H1 (cell line): ENCODE results near the gene QSOX2. TPM values are rescaled to one million over a fixed set of nuclear protein-coding genes. Genes with fewer than 3 reads are reported as not detected.

Experiments used
- CTCF ChIA-PET: fragments of 300-600 bp; sonication (Branson Sonifier 250); formaldehyde crosslinking; loops from one replicate; lab custom pipeline; 2021; ENCODE audit not compliant: partially characterized antibody; lab: Charles Lee
- POLR2A ChIA-PET: fragments of 300-600 bp; sonication (Branson Sonifier 250); formaldehyde crosslinking; loops from one replicate; lab custom pipeline; 2021; ENCODE audit warnings: inconsistent platforms; ENCODE audit not compliant: partially characterized antibody; lab: Charles Lee
- DNase-seq, 2 experiments: peaks; one replicate each; pipeline versions ENCODE4 v3.0.0 to v3.0.0-alpha.2; 2010 to 2022; ENCODE audit warnings: low spot score in 2 of 2, low read depth in 1 of 2, mixed read lengths in 1 of 2
- FAIRE-seq: peaks from 2 replicates; lab custom pipeline; 2011; peaks lifted over from hg19 to GRCh38; lab: Jason Lieb, UNC
- H2AFZ ChIP-seq: 2 replicates; pipeline ENCODE4 v1.8.1; 2012; ENCODE audit warnings: low read length, inconsistent platforms
- H2AK5ac ChIP-seq: 2 replicates; pipeline ENCODE4 v1.6.1; 2013; ENCODE audit warnings: low read depth, low read length
- H2BK120ac ChIP-seq: replicated peaks from 2 replicates; pipeline ENCODE3; 2013; ENCODE audit warnings: low read depth, low read length, inconsistent platforms
- H2BK12ac ChIP-seq: 2 replicates; pipeline ENCODE4 v1.6.1; 2013; ENCODE audit warnings: low read depth, low read length
- H2BK15ac ChIP-seq: 2 replicates; pipeline ENCODE4 v1.6.1; 2013; ENCODE audit warnings: low read length
- H2BK20ac ChIP-seq: 2 replicates; pipeline ENCODE4 v1.6.1; 2013; ENCODE audit warnings: low read length
- H2BK5ac ChIP-seq: 2 replicates; pipeline ENCODE4 v1.6.1; 2013; ENCODE audit warnings: low read depth, low read length
- H3K14ac ChIP-seq: 2 replicates; pipeline ENCODE4 v1.6.1; 2013; ENCODE audit warnings: inconsistent platforms; ENCODE audit not compliant: insufficient read length
- H3K18ac ChIP-seq: 2 replicates; pipeline ENCODE4 v1.6.1; 2013; ENCODE audit warnings: low read length; ENCODE audit errors: extremely low read depth
- H3K23ac ChIP-seq: 2 replicates; pipeline ENCODE4 v1.6.1; 2013; ENCODE audit warnings: inconsistent platforms; ENCODE audit not compliant: insufficient read length
- H3K23me2 ChIP-seq: 2 replicates; pipeline ENCODE4 v1.6.1; 2013; ENCODE audit warnings: low read depth, low read length
- H3K27ac ChIP-seq: 2 replicates; pipeline ENCODE4 v1.6.1; 2011; ENCODE audit warnings: low read depth, low read length, inconsistent platforms
- H3K27me3 ChIP-seq, 4 experiments: replicated peaks in 1 of 4; 1 replicate in 1 of 4; 2 replicates in 3 of 4; pipeline versions ENCODE4 v1.6.1 to v1.8.1; 2011 to 2013; ENCODE audit warnings: low read length in 3 of 4, mild to moderate bottlenecking in 3 of 4, inconsistent platforms in 2 of 4, mixed read lengths in 2 of 4, moderate library complexity in 1 of 4; ENCODE audit not compliant: control insufficient read depth in 3 of 4, insufficient read depth in 3 of 4; ENCODE audit errors: extremely low read depth in 1 of 4
- H3K36me3 ChIP-seq, 4 experiments: 2 replicates each; pipeline versions ENCODE4 v1.6.1 to v1.8.1; 2011 to 2013; ENCODE audit warnings: mild to moderate bottlenecking in 4 of 4, low read length in 3 of 4, moderate library complexity in 2 of 4, control low read depth in 1 of 4, inconsistent platforms in 1 of 4; ENCODE audit not compliant: insufficient read depth in 4 of 4, control insufficient read depth in 2 of 4
- H3K4ac ChIP-seq: replicated peaks from 2 replicates; pipeline ENCODE3; 2013; ENCODE audit warnings: low read length, low read depth, mixed read lengths, inconsistent platforms; ENCODE audit not compliant: insufficient read length
- H3K4me1 ChIP-seq, 4 experiments: replicated peaks in 1 of 4; 1 replicate in 1 of 4; 2 replicates in 3 of 4; pipeline versions ENCODE4 v1.6.1 to v1.8.1; 2011 to 2013; ENCODE audit warnings: low read length in 3 of 4, inconsistent platforms in 2 of 4, mixed read lengths in 1 of 4; ENCODE audit not compliant: insufficient read depth in 4 of 4, control insufficient read depth in 3 of 4
- H3K4me2 ChIP-seq, 2 experiments: 2 replicates each; pipeline versions ENCODE4 v1.6.1 to v1.8.1; 2011 to 2013; ENCODE audit warnings: low read depth in 2 of 2, low read length in 2 of 2, control low read depth in 1 of 2, inconsistent platforms in 1 of 2, mild to moderate bottlenecking in 1 of 2; ENCODE audit not compliant: insufficient read depth in 1 of 2
- H3K4me3 ChIP-seq, 4 experiments: fragments of 200-600, 300-600 bp in 1 of 4; sonication (generic), shearing (Covaris generic), sonication (Bioruptor Twin) in 1 of 4; 2 replicates each; pipeline versions ENCODE4 v1.5.1 to v1.8.1; 2011 to 2016; ENCODE audit warnings: low read length in 4 of 4, low read depth in 3 of 4, control low read depth in 2 of 4, inconsistent platforms in 2 of 4, mild to moderate bottlenecking in 2 of 4, mixed read lengths in 1 of 4, moderate library complexity in 1 of 4; ENCODE audit not compliant: insufficient read depth in 2 of 4; ENCODE audit errors: extremely low read depth in 1 of 4
- H3K56ac ChIP-seq: replicated peaks from 2 replicates; pipeline ENCODE3; 2013; ENCODE audit warnings: low read depth, mild to moderate bottlenecking, mixed read lengths, low read length, inconsistent platforms; ENCODE audit not compliant: insufficient read length
- H3K79me1 ChIP-seq: 2 replicates; pipeline ENCODE4 v1.6.1; 2013; ENCODE audit warnings: low read depth, low read length, control low read depth
- H3K79me2 ChIP-seq, 2 experiments: 2 replicates each; pipeline versions ENCODE4 v1.6.1 to v1.8.1; 2012 to 2013; ENCODE audit warnings: low read length in 2 of 2, mild to moderate bottlenecking in 2 of 2, inconsistent platforms in 1 of 2; ENCODE audit not compliant: insufficient read depth in 2 of 2, control insufficient read depth in 1 of 2
- H3K9ac ChIP-seq, 4 experiments: replicated peaks in 1 of 4; 1 replicate in 1 of 4; 2 replicates in 3 of 4; pipeline versions ENCODE4 v1.6.1 to v1.8.1; 2011 to 2013; ENCODE audit warnings: low read depth in 3 of 4, low read length in 3 of 4, control low read depth in 2 of 4, mild to moderate bottlenecking in 2 of 4, moderate library complexity in 2 of 4, inconsistent platforms in 1 of 4; ENCODE audit errors: extremely low read depth in 1 of 4
- H3K9me3 ChIP-seq, 2 experiments: 2 replicates each; pipeline versions ENCODE4 v1.6.1 to v1.8.1; 2012 to 2013; ENCODE audit warnings: mild to moderate bottlenecking in 2 of 2, moderate library complexity in 2 of 2, control low read depth in 1 of 2, inconsistent platforms in 1 of 2, low read depth in 1 of 2, low read length in 1 of 2, mixed read lengths in 1 of 2; ENCODE audit not compliant: insufficient read depth in 2 of 2
- H4K20me1 ChIP-seq, 2 experiments: replicated peaks in 1 of 2; 2 replicates each; pipeline versions ENCODE3 to v1.8.1; 2011 to 2013; ENCODE audit warnings: inconsistent platforms in 2 of 2, low read length in 2 of 2, mild to moderate bottlenecking in 1 of 2; ENCODE audit not compliant: insufficient read depth in 2 of 2, control insufficient read depth in 1 of 2
- H4K5ac ChIP-seq: 2 replicates; pipeline ENCODE4 v1.6.1; 2013; ENCODE audit warnings: low read length, low read depth, mixed read lengths, inconsistent platforms; ENCODE audit not compliant: insufficient read length
- H4K8ac ChIP-seq: 2 replicates; pipeline ENCODE4 v1.8.0; 2013; ENCODE audit warnings: mild to moderate bottlenecking, moderate library complexity, low read length, inconsistent platforms; ENCODE audit not compliant: insufficient read depth; ENCODE audit errors: extremely low read depth
- H4K91ac ChIP-seq: replicated peaks from 2 replicates; pipeline ENCODE3; 2013; ENCODE audit warnings: low read length, mixed read lengths, inconsistent platforms; ENCODE audit not compliant: insufficient read length
- CBX8 ChIP-seq: fragments of 300-800, 300-1000 bp; sonication (generic); IDR thresholded peaks from 2 replicates; pipeline ENCODE4 v1.7.1; 2016; ENCODE audit warnings: low read depth, low read length, borderline replicate concordance
- GTF2F1 ChIP-seq: IDR thresholded peaks from 2 replicates; pipeline ENCODE4 v1.6.1; 2012; ENCODE audit warnings: low read depth, low read length, improper control_type of control experiment, borderline replicate concordance
- JUN ChIP-seq: IDR thresholded peaks from 2 replicates; pipeline ENCODE4 v1.6.1; 2011; ENCODE audit warnings: low read depth, mild to moderate bottlenecking, improper control_type of control experiment, low read length
- JUND ChIP-seq: IDR thresholded peaks from 2 replicates; pipeline ENCODE4 v1.6.1; 2011; ENCODE audit warnings: mild to moderate bottlenecking, improper control_type of control experiment, low read length
- KDM1A ChIP-seq: fragments of 200-600, 300-600 bp; sonication (generic); IDR thresholded peaks from 2 replicates; pipeline ENCODE4 v1.7.1; 2016; ENCODE audit warnings: mild to moderate bottlenecking, low read length, borderline replicate concordance
- RBBP5 ChIP-seq: IDR thresholded peaks from 2 replicates; pipeline ENCODE4 v1.7.1; 2012; ENCODE audit warnings: low read depth, mild to moderate bottlenecking, inconsistent platforms, low read length, moderate library complexity, borderline replicate concordance
- SIN3A ChIP-seq, 2 experiments: IDR thresholded peaks in 1 of 2; conservative IDR thresholded peaks in 1 of 2; 2 replicates each; pipeline ENCODE4 v1.6.1; 2011 to 2012; ENCODE audit warnings: low read length in 2 of 2, improper control_type of control experiment in 1 of 2, low read depth in 1 of 2, mild to moderate bottlenecking in 1 of 2
- SIX5 ChIP-seq: IDR thresholded peaks from 2 replicates; pipeline ENCODE4 v1.6.1; 2011; ENCODE audit warnings: mild to moderate bottlenecking, low read depth, low read length
- SP1 ChIP-seq: IDR thresholded peaks from 2 replicates; pipeline ENCODE4 v1.6.1; 2011; ENCODE audit warnings: low read depth, low read length
- TAF1 ChIP-seq: IDR thresholded peaks from 2 replicates; pipeline ENCODE4 v1.6.1; 2011; ENCODE audit warnings: mild to moderate bottlenecking, low read depth, low read length
- WGBS, 2 experiments: shearing (Covaris generic) in 1 of 2; methylation state at CpG; one replicate each; pipeline versions ENCODE4 v1.1.6 to v1.1.7; 2013 to 2015; ENCODE audit warnings: low lambda C conversion rate in 2 of 2, mixed read lengths in 2 of 2, inconsistent platforms in 1 of 2, low coverage in 1 of 2, missing lambda C conversion rate in 1 of 2; ENCODE audit not compliant: insufficient replicate concordance in 2 of 2, insufficient coverage in 1 of 2, insufficient read length in 1 of 2; ENCODE audit errors: extremely low coverage in 1 of 2, missing lambda C conversion rate in 1 of 2; 5-methylcytosine and 5-hydroxymethylcytosine counted together
- polyA plus RNA-seq, 7 experiments: library from polyadenylated mRNA; depleted of rRNA in 3 of 7; stranded (reverse) in 5 of 7; unstranded in 2 of 7; fragments of >200 nt in 5 of 7; fragments of 200-250 nt in 2 of 7; gene quantifications; 1 replicate in 5 of 7; 2 replicates in 1 of 7; 4 replicates in 1 of 7; pipeline versions ENCODE4 v1.2.1 to v1.2.3, GENCODE V29; 2011 to 2013; ENCODE audit warnings: missing spikeins in 2 of 7, mixed read lengths in 2 of 7
- total RNA-seq: library from RNA; stranded (reverse); fragmentation: NEBNext Ultra II Directional; extraction: Animal tissue kit (Norgen Biotek cat#: 25700); gene quantifications from 2 replicates; pipeline ENCODE4 v1.2.1, GENCODE V29; 2021
- TF ChIP-seq, protein P1 (sequence below), 3 experiments: IDR thresholded peaks; 1 replicate in 2 of 3; 2 replicates in 1 of 3; pipeline versions ENCODE4 v1.5.1 to v1.6.1; 2011; ENCODE audit warnings: low read length in 3 of 3, mild to moderate bottlenecking in 3 of 3, inconsistent platforms in 2 of 3, low read depth in 1 of 3, moderate library complexity in 1 of 3; ENCODE audit not compliant: insufficient read depth in 1 of 3; ENCODE audit errors: control extremely low read depth in 1 of 3

The QSOX2 gene
- total and polyA plus RNA-seq, 2 of the 8 experiments (the other 6 are each of a cell fraction or from before 2014, with no cell fraction given): 18.0 to 28.6 TPM

DNA sequence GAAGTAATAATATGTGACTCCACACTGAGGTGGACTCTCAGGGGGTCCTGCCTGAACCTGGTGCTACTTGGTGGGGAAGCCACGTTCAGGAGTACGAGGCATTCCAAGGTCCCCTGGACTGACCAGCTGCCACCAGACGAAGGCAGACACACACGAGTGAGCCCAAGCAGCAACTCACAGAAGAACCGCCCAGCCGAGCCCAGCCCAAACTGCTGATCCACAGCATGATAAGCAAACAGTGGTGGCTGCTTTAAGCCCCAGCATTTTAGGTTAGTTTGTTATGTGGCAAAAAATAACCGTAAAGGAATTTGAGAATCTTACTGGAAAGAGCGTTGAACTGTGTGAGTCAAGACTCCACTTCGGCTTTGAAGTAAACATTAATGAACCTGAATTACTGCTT, 31.9 kb downstream of the QSOX2 start:
- no peak overlapping the region for H2BK20ac ChIP-seq
- no peaks in the 10 kb centered on the region for H3K79me2 ChIP-seq
- H3K9me3 ChIP-seq: peaks cover 0 to 4% of the 10 kb centered on the region in 2 experiments; a peak in 1 of 4 replicates
- no peak overlapping the region for H4K5ac ChIP-seq
- no peak overlapping the region for H2AK5ac ChIP-seq
- H3K14ac ChIP-seq: no peak overlapping the region
- FAIRE-seq: no peak
- no peak overlapping the region for H3K4me2 ChIP-seq
- no peak overlapping the region for H3K27ac ChIP-seq
- H3K9ac ChIP-seq: no peak overlapping the region
- DNase-seq: no peak
- H3K4ac ChIP-seq: no peak overlapping the region
- POLR2A ChIA-PET: interaction anchor here (1.4 kb wide), 1 partner anchor 26 kb away, joined by 3 read pairs; no protein-coding TSS in a partner anchor
- H2BK120ac ChIP-seq: no peak overlapping the region
- H3K56ac ChIP-seq: no peak overlapping the region
- peaks cover 2 to 21% (median 16%) of the 10 kb centered on the region in 4 experiments; a peak in 7 of 8 replicates for H3K36me3 ChIP-seq
- no peak overlapping the region for H4K91ac ChIP-seq
- 0 out of 2 replicates have a peak, but pooled peaks cover 2% of the 10 kb centered on the region for H3K79me1 ChIP-seq
- H4K8ac ChIP-seq: no peak overlapping the region
- H3K18ac ChIP-seq: no peak overlapping the region
- H2AFZ ChIP-seq: no peak overlapping the region
- H3K27me3 ChIP-seq: no peaks in the 10 kb centered on the region
- H2BK5ac ChIP-seq: no peak overlapping the region
- H3K4me1 ChIP-seq: peaks cover 0 to 2% (median 0%) of the 10 kb centered on the region in 4 experiments; a peak in 2 of 7 replicates
- peaks cover 6 to 17% of the 10 kb centered on the region in 2 experiments for H4K20me1 ChIP-seq
- H3K23ac ChIP-seq: no peak overlapping the region
- no peak overlapping the region for H3K4me3 ChIP-seq
- no peak overlapping the region for H2BK15ac ChIP-seq
- H3K23me2 ChIP-seq: no peaks in the 10 kb centered on the region
- WGBS, 2 experiments: 86% methylated on average over 9 of the region's 9 CpGs; no CpG with 5 or more reads in 1 of the 2 experiments
- CTCF ChIA-PET: interaction anchor here (2.4 to 5.1 kb wide), 2 partner anchors 12 kb away, joined by 17 to 52 read pairs; no protein-coding TSS in a partner anchor
- H2BK12ac ChIP-seq: no peak overlapping the region
- TF ChIP-seq SP1 (no peak), CBX8 (no peak), JUN (no peak), GTF2F1 (no peak), RBBP5 (no peak), SIN3A (conservative IDR thresholded peaks at IDR 0.05 in 1 of 2, IDR thresholded peaks at IDR 0.05 in 1 of 2; ENCODE audit: low read depth in 1 of 2, low read length in 2 of 2) (no peak), KDM1A (no peak), TAF1 (no peak), JUND (no peak), SIX5 (no peak)
- TF ChIP-seq, protein P1, sequence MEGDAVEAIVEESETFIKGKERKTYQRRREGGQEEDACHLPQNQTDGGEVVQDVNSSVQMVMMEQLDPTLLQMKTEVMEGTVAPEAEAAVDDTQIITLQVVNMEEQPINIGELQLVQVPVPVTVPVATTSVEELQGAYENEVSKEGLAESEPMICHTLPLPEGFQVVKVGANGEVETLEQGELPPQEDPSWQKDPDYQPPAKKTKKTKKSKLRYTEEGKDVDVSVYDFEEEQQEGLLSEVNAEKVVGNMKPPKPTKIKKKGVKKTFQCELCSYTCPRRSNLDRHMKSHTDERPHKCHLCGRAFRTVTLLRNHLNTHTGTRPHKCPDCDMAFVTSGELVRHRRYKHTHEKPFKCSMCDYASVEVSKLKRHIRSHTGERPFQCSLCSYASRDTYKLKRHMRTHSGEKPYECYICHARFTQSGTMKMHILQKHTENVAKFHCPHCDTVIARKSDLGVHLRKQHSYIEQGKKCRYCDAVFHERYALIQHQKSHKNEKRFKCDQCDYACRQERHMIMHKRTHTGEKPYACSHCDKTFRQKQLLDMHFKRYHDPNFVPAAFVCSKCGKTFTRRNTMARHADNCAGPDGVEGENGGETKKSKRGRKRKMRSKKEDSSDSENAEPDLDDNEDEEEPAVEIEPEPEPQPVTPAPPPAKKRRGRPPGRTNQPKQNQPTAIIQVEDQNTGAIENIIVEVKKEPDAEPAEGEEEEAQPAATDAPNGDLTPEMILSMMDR (IDR thresholded peaks at IDR 0.05; ENCODE audit: control extremely low read depth in 1 of 3, insufficient read depth in 1 of 3, low read depth in 1 of 3, low read length in 3 of 3): no peak
